Neural cell (in vitro differentiated cells): ENCODE data around the gene TLE4. TPM values are rescaled to one million over a fixed set of nuclear protein-coding genes. Genes with fewer than 3 reads are reported as not detected.

ENCODE experiments used
- H2AFZ ChIP-seq: fragments of 200-600, 300-800 bp; sonication (generic), shearing (Covaris generic); 2 replicates; pipeline ENCODE4 v1.6.0; 2014; ENCODE audit warnings: low read depth, mild to moderate bottlenecking, antibody characterized with exemption, low read length, moderate library complexity
- H3F3A ChIP-seq: fragments of 200-600 bp; shearing (Covaris generic); 2 replicates; pipeline ENCODE4 v1.6.1; 2016; ENCODE audit warnings: mild to moderate bottlenecking, moderate library complexity, mixed read lengths, antibody characterized with exemption, low read length; ENCODE audit not compliant: insufficient read depth, poor library complexity, severe bottlenecking
- H3K27ac ChIP-seq: fragments of 200-600, 300-800 bp; sonication (generic), shearing (Covaris generic); 2 replicates; pipeline ENCODE4 v1.5.1; 2014; ENCODE audit warnings: mild to moderate bottlenecking, low read length, moderate library complexity
- H3K27me3 ChIP-seq: fragments of 300-800, 200-600 bp; sonication (generic), shearing (Covaris generic); 2 replicates; pipeline ENCODE4 v1.6.0; 2014; ENCODE audit warnings: mild to moderate bottlenecking, low read depth, low read length, moderate library complexity; ENCODE audit not compliant: insufficient read depth
- H3K36me3 ChIP-seq: fragments of 300-800, 200-600 bp; sonication (generic), shearing (Covaris generic); 2 replicates; pipeline ENCODE4 v1.5.1; 2014; ENCODE audit warnings: mild to moderate bottlenecking, antibody characterized with exemption, low read length, moderate library complexity; ENCODE audit not compliant: insufficient read depth
- H3K4me2 ChIP-seq: fragments of 300-800, 200-600 bp; sonication (generic), shearing (Covaris generic); 2 replicates; pipeline ENCODE4 v1.6.0; 2014; ENCODE audit warnings: mild to moderate bottlenecking, low read length
- H3K4me3 ChIP-seq: fragments of 300-800, 200-600 bp; sonication (generic), shearing (Covaris generic); 2 replicates; pipeline ENCODE4 v1.5.1; 2014; ENCODE audit warnings: mild to moderate bottlenecking, low read length, moderate library complexity
- H3K79me2 ChIP-seq: fragments of 200-600 bp; shearing (Covaris generic); replicated peaks from 2 replicates; pipeline ENCODE4 v1.6.0; 2014; ENCODE audit warnings: mild to moderate bottlenecking, low read length, moderate library complexity; ENCODE audit not compliant: insufficient read depth
- H3K9ac ChIP-seq: fragments of 300-800, 200-600 bp; sonication (generic), shearing (Covaris generic); 2 replicates; pipeline ENCODE4 v1.6.1; 2016; ENCODE audit warnings: mild to moderate bottlenecking, low read length, mixed read lengths
- H3K9me2 ChIP-seq: fragments of 200-600 bp; shearing (Covaris generic); 2 replicates; pipeline ENCODE4 v1.6.1; 2016; ENCODE audit warnings: mild to moderate bottlenecking, low read length, mixed read lengths; ENCODE audit not compliant: insufficient read depth
- H3K9me3 ChIP-seq: fragments of 200-600, 300-800 bp; sonication (generic), shearing (Covaris generic); 2 replicates; pipeline ENCODE4 v1.6.1; 2016; ENCODE audit warnings: mild to moderate bottlenecking, mixed run types, low read length, moderate library complexity, mixed read lengths
- H4K20me1 ChIP-seq: fragments of 200-600 bp; shearing (Covaris generic); 2 replicates; pipeline ENCODE4 v1.6.1; 2016; ENCODE audit warnings: mild to moderate bottlenecking, mixed run types; ENCODE audit not compliant: insufficient read depth
- EP300 ChIP-seq: fragments of 450-650 bp; conservative IDR thresholded peaks from 2 replicates; pipeline ENCODE4 v1.6.1; 2014; ENCODE audit warnings: antibody characterized with exemption, mild to moderate bottlenecking, moderate library complexity; ENCODE audit not compliant: poor library complexity, severe bottlenecking
- EZH2 ChIP-seq: fragments of 200-600, 300-800 bp; shearing (Covaris generic), sonication (generic); IDR thresholded peaks from 2 replicates; pipeline ENCODE4 v1.6.1; 2014; ENCODE audit warnings: antibody characterized with exemption, low read length, borderline replicate concordance, mild to moderate bottlenecking; ENCODE audit not compliant: insufficient read depth, poor library complexity, severe bottlenecking
- MXI1 ChIP-seq: fragments of 450-650 bp; conservative IDR thresholded peaks from 2 replicates; pipeline ENCODE4 v1.6.1; 2014; ENCODE audit warnings: antibody characterized with exemption, mild to moderate bottlenecking; ENCODE audit not compliant: poor library complexity, severe bottlenecking
- POLR2AphosphoS5 ChIP-seq: IDR thresholded peaks from 2 replicates; pipeline ENCODE4 v1.6.1; 2012
- RAD21 ChIP-seq: fragments of 450-650 bp; conservative IDR thresholded peaks from 2 replicates; pipeline ENCODE4 v1.6.1; 2014; ENCODE audit warnings: antibody characterized with exemption, mild to moderate bottlenecking, moderate library complexity
- SMC3 ChIP-seq: fragments of 450-650 bp; conservative IDR thresholded peaks from 2 replicates; pipeline ENCODE4 v1.6.1; 2014; ENCODE audit warnings: antibody characterized with exemption, mild to moderate bottlenecking, moderate library complexity; ENCODE audit not compliant: poor library complexity
- TAF1 ChIP-seq: IDR thresholded peaks from 2 replicates; pipeline ENCODE4 v1.6.1; 2012; ENCODE audit warnings: low read depth
- polyA plus RNA-seq: library from polyadenylated mRNA; depleted of rRNA; stranded (reverse); fragments of >200 nt; gene quantifications from 2 replicates; pipeline ENCODE4 v1.2.3, GENCODE V29; 2014
- TF ChIP-seq, protein P1 (sequence below): IDR thresholded peaks from 2 replicates; pipeline ENCODE4 v1.6.1; 2012; ENCODE audit warnings: borderline replicate concordance
- TF ChIP-seq, protein P2 (sequence below): fragments of 450-650 bp; IDR thresholded peaks from 2 replicates; pipeline ENCODE4 v1.5.1; 2014; ENCODE audit warnings: antibody characterized with exemption, mild to moderate bottlenecking, moderate library complexity; ENCODE audit not compliant: poor library complexity, severe bottlenecking

TLE4 gene
- polyA plus RNA-seq, 1 donor from 2014 or later: 143 TPM

DNA sequence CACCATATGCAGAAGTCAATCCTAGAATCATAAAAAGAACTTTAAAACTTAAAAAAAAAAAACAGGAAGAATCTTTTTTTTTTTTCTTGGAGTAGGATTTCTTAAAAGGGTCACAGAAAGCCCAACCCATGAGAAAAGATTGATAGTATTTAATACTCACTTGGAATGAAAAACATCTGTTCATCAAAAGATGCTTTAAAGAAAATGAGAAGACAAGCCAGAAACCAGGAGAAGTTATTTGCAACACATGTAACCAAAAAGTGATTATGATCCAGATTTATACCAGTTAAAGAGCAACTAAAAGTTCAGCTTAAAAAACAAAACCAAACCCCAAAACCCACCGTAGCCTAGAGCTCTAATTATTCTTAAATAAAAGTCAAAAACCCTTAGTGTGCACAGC lies 69.3 kb downstream of the TLE4 start:
- H3K4me2 ChIP-seq: no peak overlapping the region
- no peaks in the 10 kb centered on the region for H3K27me3 ChIP-seq
- H2AFZ ChIP-seq: no peak overlapping the region
- H3K9me2 ChIP-seq: no peaks in the 10 kb centered on the region
- H3K79me2 ChIP-seq: peaks cover 74% of the 10 kb centered on the region
- no peaks in the 10 kb centered on the region for H4K20me1 ChIP-seq
- H3K9ac ChIP-seq: no peak overlapping the region
- peaks cover 22% of the 10 kb centered on the region for H3K36me3 ChIP-seq
- no peaks in the 10 kb centered on the region for H3F3A ChIP-seq
- H3K27ac ChIP-seq: no peak overlapping the region
- TF ChIP-seq EP300: no peak
- no peak for TF ChIP-seq POLR2AphosphoS5
- no peak for TF ChIP-seq TAF1
- TF ChIP-seq, protein P1, sequence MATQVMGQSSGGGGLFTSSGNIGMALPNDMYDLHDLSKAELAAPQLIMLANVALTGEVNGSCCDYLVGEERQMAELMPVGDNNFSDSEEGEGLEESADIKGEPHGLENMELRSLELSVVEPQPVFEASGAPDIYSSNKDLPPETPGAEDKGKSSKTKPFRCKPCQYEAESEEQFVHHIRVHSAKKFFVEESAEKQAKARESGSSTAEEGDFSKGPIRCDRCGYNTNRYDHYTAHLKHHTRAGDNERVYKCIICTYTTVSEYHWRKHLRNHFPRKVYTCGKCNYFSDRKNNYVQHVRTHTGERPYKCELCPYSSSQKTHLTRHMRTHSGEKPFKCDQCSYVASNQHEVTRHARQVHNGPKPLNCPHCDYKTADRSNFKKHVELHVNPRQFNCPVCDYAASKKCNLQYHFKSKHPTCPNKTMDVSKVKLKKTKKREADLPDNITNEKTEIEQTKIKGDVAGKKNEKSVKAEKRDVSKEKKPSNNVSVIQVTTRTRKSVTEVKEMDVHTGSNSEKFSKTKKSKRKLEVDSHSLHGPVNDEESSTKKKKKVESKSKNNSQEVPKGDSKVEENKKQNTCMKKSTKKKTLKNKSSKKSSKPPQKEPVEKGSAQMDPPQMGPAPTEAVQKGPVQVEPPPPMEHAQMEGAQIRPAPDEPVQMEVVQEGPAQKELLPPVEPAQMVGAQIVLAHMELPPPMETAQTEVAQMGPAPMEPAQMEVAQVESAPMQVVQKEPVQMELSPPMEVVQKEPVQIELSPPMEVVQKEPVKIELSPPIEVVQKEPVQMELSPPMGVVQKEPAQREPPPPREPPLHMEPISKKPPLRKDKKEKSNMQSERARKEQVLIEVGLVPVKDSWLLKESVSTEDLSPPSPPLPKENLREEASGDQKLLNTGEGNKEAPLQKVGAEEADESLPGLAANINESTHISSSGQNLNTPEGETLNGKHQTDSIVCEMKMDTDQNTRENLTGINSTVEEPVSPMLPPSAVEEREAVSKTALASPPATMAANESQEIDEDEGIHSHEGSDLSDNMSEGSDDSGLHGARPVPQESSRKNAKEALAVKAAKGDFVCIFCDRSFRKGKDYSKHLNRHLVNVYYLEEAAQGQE: no peak
- no peak for TF ChIP-seq MXI1
- no peak for TF ChIP-seq EZH2
- no peak for TF ChIP-seq RAD21
- TF ChIP-seq, protein P2, sequence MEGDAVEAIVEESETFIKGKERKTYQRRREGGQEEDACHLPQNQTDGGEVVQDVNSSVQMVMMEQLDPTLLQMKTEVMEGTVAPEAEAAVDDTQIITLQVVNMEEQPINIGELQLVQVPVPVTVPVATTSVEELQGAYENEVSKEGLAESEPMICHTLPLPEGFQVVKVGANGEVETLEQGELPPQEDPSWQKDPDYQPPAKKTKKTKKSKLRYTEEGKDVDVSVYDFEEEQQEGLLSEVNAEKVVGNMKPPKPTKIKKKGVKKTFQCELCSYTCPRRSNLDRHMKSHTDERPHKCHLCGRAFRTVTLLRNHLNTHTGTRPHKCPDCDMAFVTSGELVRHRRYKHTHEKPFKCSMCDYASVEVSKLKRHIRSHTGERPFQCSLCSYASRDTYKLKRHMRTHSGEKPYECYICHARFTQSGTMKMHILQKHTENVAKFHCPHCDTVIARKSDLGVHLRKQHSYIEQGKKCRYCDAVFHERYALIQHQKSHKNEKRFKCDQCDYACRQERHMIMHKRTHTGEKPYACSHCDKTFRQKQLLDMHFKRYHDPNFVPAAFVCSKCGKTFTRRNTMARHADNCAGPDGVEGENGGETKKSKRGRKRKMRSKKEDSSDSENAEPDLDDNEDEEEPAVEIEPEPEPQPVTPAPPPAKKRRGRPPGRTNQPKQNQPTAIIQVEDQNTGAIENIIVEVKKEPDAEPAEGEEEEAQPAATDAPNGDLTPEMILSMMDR: no peak
- TF ChIP-seq SMC3: no peak
- no peaks in the 10 kb centered on the region for H3K9me3 ChIP-seq
- H3K4me3 ChIP-seq: no peak overlapping the region

DNA sequence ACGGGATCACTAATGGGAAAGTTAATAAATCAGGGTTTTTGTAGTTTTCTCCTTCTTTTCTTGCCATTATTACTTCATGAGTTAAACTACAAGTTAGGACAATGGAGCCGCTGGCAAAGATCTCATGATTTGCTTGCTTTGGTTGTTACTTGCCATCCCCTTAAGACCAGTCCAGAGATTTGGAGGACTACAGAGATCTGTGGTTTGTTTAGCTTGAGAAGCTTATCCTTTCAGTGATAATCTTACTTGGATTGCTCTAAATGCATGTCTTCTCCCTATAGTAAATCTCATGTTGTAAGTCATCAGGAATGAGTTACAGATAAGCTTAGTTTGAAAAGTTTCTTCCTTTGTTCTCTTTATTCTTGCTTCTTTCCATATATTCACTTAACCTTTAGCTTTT lies 70.9 kb downstream of the TLE4 start:
- Histone ChIP-seq H4K20me1 (no peaks in the 10 kb centered on the region), H2AFZ (no peak overlapping the region), H3F3A (no peaks in the 10 kb centered on the region), H3K27ac (no peak overlapping the region), H3K79me2 (peaks cover 74% of the 10 kb centered on the region), H3K9ac (no peak overlapping the region), H3K36me3 (peaks cover 17% of the 10 kb centered on the region), H3K4me3 (no peak overlapping the region), H3K9me3 (no peaks in the 10 kb centered on the region), H3K4me2 (no peak overlapping the region), H3K27me3 (no peaks in the 10 kb centered on the region), H3K9me2 (no peaks in the 10 kb centered on the region)
- TF ChIP-seq SMC3 (no peak), EZH2 (no peak), EP300 (no peak), RAD21 (no peak), TAF1 (no peak), POLR2AphosphoS5 (no peak), MXI1 (no peak)
- TF ChIP-seq, protein P1: no peak
- TF ChIP-seq, protein P2: no peak
